BLaER1 (cell line): ENCODE data around the gene CDC42BPB.

Source experiments
- H3K27ac ChIP-seq: shearing (Covaris generic); formaldehyde crosslinking; 2 replicates; pipeline ENCODE4 v1.8.1; 2022
- H3K27me3 ChIP-seq: shearing (Covaris generic); formaldehyde crosslinking; 2 replicates; pipeline ENCODE4 v1.8.1; 2022
- H3K36me3 ChIP-seq: shearing (Covaris generic); formaldehyde crosslinking; 2 replicates; pipeline ENCODE4 v1.8.1; 2022
- H3K4me1 ChIP-seq: shearing (Covaris generic); formaldehyde crosslinking; 2 replicates; pipeline ENCODE4 v1.8.1; 2022
- H3K4me2 ChIP-seq: shearing (Covaris generic); formaldehyde crosslinking; 2 replicates; pipeline ENCODE4 v1.8.1; 2022
- H3K4me3 ChIP-seq: shearing (Covaris generic); formaldehyde crosslinking; 2 replicates; pipeline ENCODE4 v1.8.1; 2022
- H3K9ac ChIP-seq: shearing (Covaris generic); formaldehyde crosslinking; 2 replicates; pipeline ENCODE4 v1.8.1; 2022
- H3K9me3 ChIP-seq: shearing (Covaris generic); formaldehyde crosslinking; 2 replicates; pipeline ENCODE4 v1.8.1; 2022
- H4K20me1 ChIP-seq: shearing (Covaris generic); formaldehyde crosslinking; 2 replicates; pipeline ENCODE4 v1.8.1; 2022
- Cebpa-rat ChIP-seq: shearing (Covaris generic); IDR thresholded peaks from 2 replicates; pipeline ENCODE4 v1.8.1; 2022

Gene CDC42BPB

DNA sequence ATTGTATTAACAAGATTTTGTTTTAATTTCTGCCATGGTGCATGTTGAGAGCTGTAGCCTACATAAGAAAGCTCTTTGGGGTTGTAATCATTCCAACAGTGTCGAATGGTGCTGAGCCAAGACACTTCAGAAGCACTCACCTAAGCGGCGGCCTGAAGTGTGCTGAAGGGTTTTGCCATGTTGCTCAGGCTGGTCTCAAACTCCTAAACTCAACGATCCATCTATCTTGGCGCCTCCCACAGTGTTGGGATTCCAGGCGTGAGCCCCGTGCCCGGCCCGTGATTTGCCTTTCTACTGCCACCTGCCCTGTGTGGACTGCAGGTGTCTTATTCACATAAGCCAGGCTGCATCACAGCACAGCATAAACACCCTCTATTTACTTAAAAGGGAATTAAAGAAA lies 86.0 kb downstream of the CDC42BPB start:
- H3K27ac ChIP-seq, result no peak overlapping the region
- H3K4me2 ChIP-seq, result no peak overlapping the region
- H3K9ac ChIP-seq, result no peak overlapping the region
- no peaks in the 10 kb centered on the region for H4K20me1 ChIP-seq
- H3K27me3 ChIP-seq, result no peaks in the 10 kb centered on the region
- no peaks in the 10 kb centered on the region for H3K9me3 ChIP-seq
- no peak overlapping the region for H3K4me3 ChIP-seq
- peaks cover 41% of the 10 kb centered on the region for H3K4me1 ChIP-seq
- peaks cover 41% of the 10 kb centered on the region for H3K36me3 ChIP-seq
- no peak for TF ChIP-seq Cebpa-rat

- no peak for TF ChIP-seq Cebpa-rat
- peaks cover 37% of the 10 kb centered on the region for H3K4me1 ChIP-seq
- no peak overlapping the region for H3K9ac ChIP-seq
- H3K27ac ChIP-seq, result no peak overlapping the region
- no peaks in the 10 kb centered on the region for H4K20me1 ChIP-seq
- H3K9me3 ChIP-seq, result no peaks in the 10 kb centered on the region
- no peak overlapping the region for H3K4me3 ChIP-seq
- peak overlapping the region; percentile 50; the same call in 1 of the 2 replicates for H3K4me2 ChIP-seq
- peaks cover 45% of the 10 kb centered on the region for H3K36me3 ChIP-seq
- no peaks in the 10 kb centered on the region for H3K27me3 ChIP-seq
These were observed 86.9 kb downstream of the CDC42BPB start for GRCh38 chr14:102970496-102970895.

- H3K9me3 ChIP-seq, result no peaks in the 10 kb centered on the region
- no peak for TF ChIP-seq Cebpa-rat
- H3K4me3 ChIP-seq, result no peak overlapping the region
- no peak overlapping the region for H3K27ac ChIP-seq
- peaks cover 31% of the 10 kb centered on the region for H3K4me1 ChIP-seq
- H3K27me3 ChIP-seq, result no peaks in the 10 kb centered on the region
- peaks cover 47% of the 10 kb centered on the region for H3K36me3 ChIP-seq
- H3K4me2 ChIP-seq, result peak overlapping the region; percentile 50
- no peaks in the 10 kb centered on the region for H4K20me1 ChIP-seq
- 0 out of 2 replicates have a peak overlapping the region, but pooled peaks have one; percentile 9 for H3K9ac ChIP-seq
These were observed 87.4 kb downstream of the CDC42BPB start for GRCh38 chr14:102969901-102970300.

- Histone ChIP-seq H3K4me1 (peaks cover 24% of the 10 kb centered on the region), H3K4me2 (peak overlapping the region; percentile 50; the same call in 1 of the 2 replicates), H3K9me3 (no peaks in the 10 kb centered on the region), H4K20me1 (no peaks in the 10 kb centered on the region), H3K36me3 (peaks cover 49% of the 10 kb centered on the region), H3K9ac (0 out of 2 replicates have a peak overlapping the region, but pooled peaks have one; percentile 9), H3K27ac (no peak overlapping the region), H3K4me3 (no peak overlapping the region), H3K27me3 (no peaks in the 10 kb centered on the region)
- no peak for TF ChIP-seq Cebpa-rat
These were observed 88.1 kb downstream of the CDC42BPB start for GRCh38 chr14:102969060-102969791.

DNA sequence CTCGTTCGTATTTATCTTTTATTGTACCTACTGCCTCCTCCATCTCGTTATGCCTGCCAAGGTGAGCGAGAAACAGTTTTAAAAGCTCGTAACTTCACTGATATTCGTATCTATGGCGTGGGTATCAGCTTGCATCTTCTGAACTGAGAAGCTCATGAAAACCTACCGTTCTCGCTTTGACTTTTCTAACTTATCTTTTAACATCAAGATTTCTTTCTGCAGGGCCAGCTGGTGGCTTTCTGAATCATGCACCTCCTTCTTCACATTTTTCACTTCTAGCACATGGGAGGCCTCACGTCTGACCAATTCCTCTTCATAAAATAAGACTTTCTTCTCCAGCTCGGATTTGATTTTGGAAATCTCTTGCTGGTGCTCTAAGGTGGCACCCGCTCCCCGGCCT lies 89.0 kb downstream of the CDC42BPB start:
- no peaks in the 10 kb centered on the region for H3K27me3 ChIP-seq
- no peak overlapping the region for H3K27ac ChIP-seq
- TF ChIP-seq Cebpa-rat, result no peak
- no peak overlapping the region for H3K4me2 ChIP-seq
- no peaks in the 10 kb centered on the region for H3K9me3 ChIP-seq
- H4K20me1 ChIP-seq, result no peaks in the 10 kb centered on the region
- H3K9ac ChIP-seq, result no peak overlapping the region
- H3K4me1 ChIP-seq, result peaks cover 16% of the 10 kb centered on the region
- H3K36me3 ChIP-seq, result peaks cover 54% of the 10 kb centered on the region
- H3K4me3 ChIP-seq, result no peak overlapping the region

- Histone ChIP-seq H4K20me1 (no peaks in the 10 kb centered on the region), H3K9ac (no peak overlapping the region), H3K27me3 (no peaks in the 10 kb centered on the region), H3K27ac (no peak overlapping the region), H3K4me1 (peaks cover 16% of the 10 kb centered on the region), H3K36me3 (peaks cover 55% of the 10 kb centered on the region), H3K4me2 (no peak overlapping the region), H3K4me3 (no peak overlapping the region), H3K9me3 (no peaks in the 10 kb centered on the region)
- TF ChIP-seq Cebpa-rat, result no peak
These were observed 89.9 kb downstream of the CDC42BPB start for GRCh38 chr14:102967506-102967795.

- Histone ChIP-seq H3K4me3 (no peak overlapping the region), H3K27ac (no peak overlapping the region), H3K4me1 (peaks cover 16% of the 10 kb centered on the region), H4K20me1 (no peaks in the 10 kb centered on the region), H3K9me3 (no peaks in the 10 kb centered on the region), H3K4me2 (no peak overlapping the region), H3K9ac (no peak overlapping the region), H3K36me3 (peaks cover 57% of the 10 kb centered on the region), H3K27me3 (no peaks in the 10 kb centered on the region)
- no peak for TF ChIP-seq Cebpa-rat
These were observed 90.5 kb downstream of the CDC42BPB start for GRCh38 chr14:102966681-102967505.

DNA sequence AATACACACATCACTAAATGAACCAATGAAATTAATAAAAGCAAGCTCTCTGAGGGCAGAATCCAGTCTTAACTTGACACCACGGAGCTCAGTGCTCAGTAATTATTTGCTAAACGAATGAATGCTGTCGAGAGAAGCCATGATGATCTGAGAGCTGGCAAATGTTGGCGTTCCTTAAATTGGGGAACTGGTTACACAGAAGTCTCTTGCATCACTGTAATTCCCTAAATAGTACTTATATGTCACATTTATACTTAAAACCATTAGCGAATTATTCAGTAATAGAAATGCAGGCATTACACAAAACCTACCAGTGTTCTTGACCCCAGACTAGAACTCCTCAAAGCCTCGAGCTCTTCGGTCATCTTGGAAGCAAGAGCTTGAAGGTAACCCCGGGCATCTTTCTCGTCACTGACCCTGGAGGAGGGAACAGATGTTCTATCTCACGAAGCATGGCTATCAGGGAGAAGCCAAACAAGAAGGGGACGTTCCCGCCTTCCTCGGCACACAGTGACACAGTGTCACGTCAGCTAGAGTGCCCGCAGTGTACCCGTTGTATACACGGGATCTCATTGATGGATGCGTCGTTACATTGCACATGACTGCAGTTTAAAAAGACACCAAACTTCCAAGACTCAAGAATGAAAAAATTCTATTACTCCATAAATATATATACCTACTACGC lies 91.2 kb downstream of the CDC42BPB start:
- Histone ChIP-seq H3K36me3 (peaks cover 54% of the 10 kb centered on the region), H3K9ac (no peak overlapping the region), H3K27me3 (no peaks in the 10 kb centered on the region), H3K4me3 (no peak overlapping the region), H4K20me1 (no peaks in the 10 kb centered on the region), H3K9me3 (no peaks in the 10 kb centered on the region), H3K4me2 (no peak overlapping the region), H3K4me1 (peaks cover 16% of the 10 kb centered on the region), H3K27ac (no peak overlapping the region)
- no peak for TF ChIP-seq Cebpa-rat

DNA sequence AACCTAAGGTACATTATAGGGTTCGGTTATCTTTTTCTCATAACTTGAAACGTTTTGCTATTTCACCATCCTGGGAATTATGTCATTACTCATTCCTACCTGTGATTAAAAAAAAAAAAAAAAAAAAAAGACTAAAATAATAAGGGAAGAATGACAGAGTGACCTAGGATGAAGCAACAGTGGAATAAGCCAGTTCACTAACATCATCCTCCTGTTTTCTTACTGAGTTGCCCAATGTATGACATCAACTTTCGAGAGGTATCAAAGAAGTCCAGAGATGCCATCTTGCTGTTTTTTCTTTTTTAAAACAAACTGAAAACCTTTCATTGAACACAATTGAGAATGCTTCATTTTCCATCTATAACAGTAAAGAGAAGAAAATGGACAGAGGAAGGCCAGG lies 92.1 kb downstream of the CDC42BPB start:
- peaks cover 54% of the 10 kb centered on the region for H3K36me3 ChIP-seq

More for the DNA sequence above, 92.1 kb downstream of the CDC42BPB start:
- Histone ChIP-seq H3K9me3 (no peaks in the 10 kb centered on the region), H3K27me3 (no peaks in the 10 kb centered on the region), H3K27ac (no peak overlapping the region), H3K9ac (no peak overlapping the region), H3K4me3 (no peak overlapping the region), H3K4me2 (no peak overlapping the region), H4K20me1 (no peaks in the 10 kb centered on the region), H3K4me1 (peaks cover 14% of the 10 kb centered on the region)
- no peak for TF ChIP-seq Cebpa-rat
